HG03439 (cell line): ENCODE results near the gene GAMT.

Experiments used
- ATAC-seq: cut with Tn5 transposase; IDR thresholded peaks from one replicate; pipeline ENCODE4 v1.9.1; 2021; ENCODE audit warnings: mild to moderate bottlenecking, moderate library complexity; ENCODE audit not compliant: unreplicated experiment

The GAMT gene

GRCh38 chr19:1401889-1402217, 511 bp upstream of the GAMT start:
- no peak for ATAC-seq

- no peak for ATAC-seq
These were observed 833 bp downstream of the GAMT start for GRCh38 chr19:1400281-1401137.

DNA sequence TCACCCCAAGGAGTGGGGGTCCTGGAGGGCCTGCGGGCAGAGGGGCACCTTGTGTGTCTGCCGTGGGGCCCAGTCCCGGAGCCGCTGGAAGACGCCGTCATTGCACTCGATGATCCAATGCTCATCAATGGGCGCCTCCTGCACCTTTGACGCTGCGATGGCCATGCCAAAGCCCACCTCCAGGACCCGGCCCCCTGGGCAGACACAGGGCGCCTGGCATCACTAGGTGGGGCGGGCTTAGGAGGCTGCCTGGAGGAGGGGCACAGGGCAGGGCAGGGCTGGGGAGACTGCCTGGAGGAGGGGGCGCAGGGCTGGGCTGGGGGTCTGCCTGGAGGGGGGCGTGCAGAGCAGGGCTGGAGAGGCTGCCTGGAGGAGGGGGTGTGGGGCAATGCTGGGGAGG, 1.6 kb downstream of the GAMT start:
- no peak for ATAC-seq

DNA sequence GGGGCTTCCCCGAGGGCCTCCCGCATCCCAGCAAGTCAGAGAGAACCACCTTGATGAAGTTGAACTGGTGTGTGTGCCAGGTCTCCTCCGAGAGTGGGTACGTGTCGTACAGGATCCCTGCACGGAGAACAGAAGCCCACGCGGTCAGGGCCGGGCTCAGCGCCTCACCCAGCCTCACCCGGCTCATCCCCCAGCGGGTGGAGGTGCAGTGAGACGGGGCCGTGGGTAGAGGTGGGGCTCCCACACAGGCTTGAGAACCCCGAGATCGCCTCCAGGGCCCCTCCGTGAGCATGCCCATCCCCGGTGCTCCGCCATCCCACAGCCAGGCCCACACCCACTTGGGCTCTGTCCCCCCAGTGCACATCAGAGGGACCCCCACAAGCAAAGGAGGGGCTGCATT, 2.3 kb downstream of the GAMT start:
- ATAC-seq, result no peak

GRCh38 chr19:1397838-1398237, 3.5 kb downstream of the GAMT start:
- no peak for ATAC-seq

DNA sequence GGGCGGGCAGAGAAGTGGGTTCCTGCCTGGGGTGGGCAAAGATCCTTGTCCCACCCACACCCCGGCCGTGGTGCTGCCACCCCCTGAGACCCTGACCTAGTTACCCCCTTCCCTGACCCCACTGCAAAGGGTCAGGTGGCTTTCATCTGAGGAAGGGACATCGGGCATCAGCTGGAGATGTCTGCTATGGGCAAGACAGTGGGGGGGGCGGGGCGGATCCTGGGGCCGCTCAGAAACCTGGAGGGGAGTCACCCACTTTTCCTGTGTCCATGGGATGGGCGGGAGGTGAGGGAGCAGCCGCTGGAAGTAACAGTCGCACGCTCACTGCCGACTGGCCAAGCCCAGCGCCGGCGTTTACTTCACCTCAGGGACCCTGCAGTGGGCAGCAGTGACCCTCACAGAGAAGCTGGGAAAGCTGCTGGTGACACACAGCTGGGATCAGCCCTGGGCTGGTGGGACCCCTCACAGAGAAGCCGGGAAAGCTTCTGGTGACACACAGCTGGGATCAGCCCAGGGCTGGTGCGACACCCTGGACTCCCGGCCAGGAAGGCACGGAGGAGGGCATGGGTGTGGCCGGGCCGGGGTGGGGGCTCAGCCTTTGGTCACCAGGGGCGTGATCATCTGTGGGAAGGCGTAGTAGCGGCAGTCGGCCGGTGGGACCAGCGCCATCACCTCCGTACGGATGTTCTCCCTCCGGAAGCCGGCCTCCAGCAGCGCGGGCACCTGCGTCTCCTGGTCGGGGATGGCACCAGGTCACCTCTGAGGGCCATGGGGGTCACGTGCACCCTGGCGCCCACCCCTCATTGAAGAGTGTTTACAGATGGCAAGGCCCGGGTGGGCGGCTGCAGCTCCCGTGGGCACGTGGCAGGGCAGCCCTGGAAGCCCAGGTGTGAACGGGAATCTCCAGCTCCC, 4.3 kb downstream of the GAMT start:
- no peak for ATAC-seq

GRCh38 chr19:1396019-1396767, 5.1 kb downstream of the GAMT start:
- no peak for ATAC-seq

DNA sequence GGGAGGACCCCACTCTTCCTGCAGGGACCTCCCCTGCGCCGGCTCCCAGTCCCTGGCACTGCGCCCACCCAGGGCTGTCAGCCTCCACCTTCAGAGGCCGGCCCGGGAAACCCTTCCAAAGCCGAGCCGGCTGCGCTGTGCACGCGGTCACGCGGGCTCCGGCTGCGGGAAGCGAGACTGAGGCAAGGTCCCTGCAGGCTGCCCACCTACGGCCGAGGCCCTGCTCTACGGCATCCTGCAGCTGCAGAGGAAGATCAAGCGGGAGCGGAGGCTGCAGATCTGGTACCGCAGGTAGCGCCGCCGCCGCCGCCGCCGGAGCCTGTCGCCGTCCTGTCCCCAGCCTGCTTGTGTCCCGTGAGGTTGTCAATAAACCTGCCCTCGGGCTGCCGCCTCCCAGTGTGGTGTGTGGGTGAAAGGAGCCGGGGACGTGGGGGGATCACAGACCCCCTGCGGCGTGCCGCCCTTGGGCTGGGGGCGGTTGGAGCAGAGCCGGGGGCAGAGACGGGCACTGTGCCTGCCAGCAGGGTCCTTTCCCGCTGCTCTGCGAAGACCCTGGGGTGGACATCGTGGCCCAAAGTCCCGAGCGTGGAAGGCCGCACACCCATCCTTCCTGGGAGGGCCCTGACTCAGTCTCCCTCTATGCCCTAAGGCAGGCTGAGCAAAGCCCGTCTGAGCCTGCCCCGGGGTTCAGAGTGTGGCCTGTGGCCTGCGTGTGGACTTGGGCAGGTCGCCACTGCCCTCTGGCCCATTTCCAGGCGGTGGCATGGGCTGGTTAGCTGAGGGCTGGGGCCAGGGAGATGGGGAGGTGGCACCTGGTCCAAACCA, 5.9 kb downstream of the GAMT start:
- no peak for ATAC-seq

DNA sequence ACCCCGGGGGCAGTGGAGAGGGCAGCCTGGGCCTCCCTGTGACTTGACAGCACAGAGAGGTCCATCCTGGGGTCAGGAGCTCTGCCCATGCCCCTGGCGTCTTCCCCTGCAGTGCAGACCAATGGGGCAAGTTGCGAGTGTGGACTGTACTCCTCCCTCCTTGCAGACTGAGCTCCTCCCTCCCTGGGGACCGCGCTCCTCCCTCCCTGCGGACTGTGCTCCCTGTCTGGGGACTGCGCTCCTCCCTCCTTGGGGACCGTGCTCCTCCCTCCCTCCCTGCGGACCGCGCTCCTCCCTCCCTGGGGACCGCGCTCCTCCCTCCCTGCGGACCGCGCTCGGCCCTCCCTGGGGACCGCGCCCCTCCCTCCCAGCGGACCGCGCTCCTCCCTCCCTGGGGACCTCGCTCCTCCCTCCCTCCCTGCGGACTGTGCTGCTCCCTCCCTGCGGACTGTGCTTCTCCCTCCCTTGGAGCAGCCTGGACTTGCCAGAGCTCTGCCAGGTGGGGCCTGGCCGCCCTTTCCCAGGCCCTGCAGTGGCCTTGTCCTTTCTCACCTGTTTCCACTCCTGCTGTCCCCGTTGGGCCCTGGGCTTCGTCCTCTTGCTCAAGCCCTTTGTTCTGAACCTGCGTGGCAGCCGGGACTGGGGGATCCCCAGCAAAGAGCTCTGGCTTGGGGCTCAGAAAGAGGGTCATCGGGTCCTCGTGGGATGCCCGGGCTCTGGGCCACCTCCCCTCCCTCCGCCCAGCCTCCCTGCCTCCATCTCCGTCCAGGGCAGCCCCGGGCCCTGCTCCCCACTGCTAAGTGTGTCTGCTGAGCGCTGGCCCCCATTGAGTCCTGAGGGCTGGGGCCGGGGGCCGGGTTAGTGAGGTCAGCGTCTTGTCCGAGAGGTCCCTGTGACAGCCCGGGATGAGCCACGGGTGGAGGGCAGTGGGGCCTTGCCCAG, 6.8 kb downstream of the GAMT start:
- no peak for ATAC-seq

DNA sequence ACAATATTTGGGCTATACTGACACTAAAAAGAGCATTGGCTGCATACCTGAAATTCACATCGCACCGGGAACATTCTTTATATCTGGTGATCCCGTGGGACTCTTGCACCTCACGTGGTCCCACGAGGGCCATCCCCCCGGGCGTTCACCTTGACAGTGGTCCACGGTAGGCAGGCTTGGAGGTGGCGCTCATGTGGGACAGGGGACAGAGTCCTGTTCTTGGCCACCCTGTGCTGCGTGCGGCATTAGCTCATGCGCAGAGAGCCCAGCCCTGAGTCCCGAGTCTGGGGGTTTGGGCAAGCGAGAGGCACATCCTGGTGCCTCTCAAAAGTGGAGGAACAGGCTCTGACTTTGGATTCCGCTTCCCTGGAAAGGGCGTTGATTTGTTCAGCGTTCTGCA, 7.5 kb downstream of the GAMT start:
- ATAC-seq, result no peak

- ATAC-seq, result no peak
These were observed 8.3 kb downstream of the GAMT start for GRCh38 chr19:1392939-1393530.

- ATAC-seq, result no peak
These were observed 8.9 kb downstream of the GAMT start for GRCh38 chr19:1392407-1392806.

DNA sequence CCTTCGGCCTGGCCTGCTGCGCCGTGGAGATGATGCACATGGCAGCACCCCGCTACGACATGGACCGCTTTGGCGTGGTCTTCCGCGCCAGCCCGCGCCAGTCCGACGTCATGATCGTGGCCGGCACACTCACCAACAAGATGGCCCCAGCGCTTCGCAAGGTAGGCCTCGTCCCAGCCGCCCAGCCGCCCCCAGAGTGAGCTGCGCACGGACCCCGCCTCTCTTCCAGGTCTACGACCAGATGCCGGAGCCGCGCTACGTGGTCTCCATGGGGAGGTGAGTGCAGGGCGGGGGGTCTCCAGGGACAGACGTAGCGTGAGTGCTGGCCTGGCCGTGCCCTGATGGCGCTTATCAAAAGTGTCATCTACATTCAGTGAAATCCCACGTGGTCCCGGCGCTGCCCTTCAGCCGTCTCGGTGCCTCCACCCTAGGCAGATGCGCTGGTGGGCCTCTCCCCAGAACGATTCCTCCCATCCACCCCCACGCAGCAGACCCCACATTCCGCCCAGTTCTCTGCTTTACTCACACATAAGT, 10.4 kb downstream of the GAMT start:
- no peak for ATAC-seq

DNA sequence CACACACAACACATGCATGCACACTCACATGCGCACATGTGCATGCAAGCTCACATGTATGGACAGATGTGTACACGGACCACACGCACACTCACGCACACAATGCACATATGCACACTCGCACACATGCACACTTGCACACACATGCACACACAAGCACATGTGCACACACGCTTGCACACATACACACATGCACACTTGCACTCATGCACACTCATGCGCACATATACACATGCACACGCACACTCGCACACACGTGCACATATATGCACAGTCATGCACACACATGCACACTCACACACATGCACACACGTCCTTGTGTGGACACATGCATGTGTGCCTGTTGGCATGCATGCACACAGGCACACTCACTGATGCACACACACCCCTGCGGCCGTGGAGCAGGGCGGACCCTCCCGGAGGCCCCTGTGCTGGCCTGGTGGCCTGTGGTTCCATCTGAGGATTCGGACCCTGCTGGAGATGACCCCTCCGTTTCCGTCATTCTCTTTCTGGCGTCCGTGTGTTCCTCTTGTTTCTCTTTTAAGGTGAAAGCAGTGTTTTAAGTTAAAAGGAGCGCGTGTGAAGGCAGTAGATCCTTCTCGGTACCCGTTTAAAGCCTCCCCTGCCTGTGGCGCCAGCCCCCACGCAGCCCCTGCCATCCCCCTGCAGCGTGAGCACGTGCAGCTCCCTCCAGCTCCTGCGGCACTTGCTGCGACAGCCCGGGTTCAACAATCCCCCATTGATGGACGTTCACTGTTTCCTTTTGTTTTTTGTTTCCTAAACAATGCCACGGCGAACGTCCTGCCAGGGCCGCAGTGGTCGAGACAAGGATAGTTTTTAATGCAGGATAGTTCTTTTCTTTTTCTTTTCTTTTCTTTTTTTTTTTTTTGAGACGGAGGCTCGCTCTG, 12.1 kb downstream of the GAMT start:
- ATAC-seq, result no peak

- ATAC-seq, result no peak
These were observed 12.7 kb downstream of the GAMT start for GRCh38 chr19:1388637-1389026.

DNA sequence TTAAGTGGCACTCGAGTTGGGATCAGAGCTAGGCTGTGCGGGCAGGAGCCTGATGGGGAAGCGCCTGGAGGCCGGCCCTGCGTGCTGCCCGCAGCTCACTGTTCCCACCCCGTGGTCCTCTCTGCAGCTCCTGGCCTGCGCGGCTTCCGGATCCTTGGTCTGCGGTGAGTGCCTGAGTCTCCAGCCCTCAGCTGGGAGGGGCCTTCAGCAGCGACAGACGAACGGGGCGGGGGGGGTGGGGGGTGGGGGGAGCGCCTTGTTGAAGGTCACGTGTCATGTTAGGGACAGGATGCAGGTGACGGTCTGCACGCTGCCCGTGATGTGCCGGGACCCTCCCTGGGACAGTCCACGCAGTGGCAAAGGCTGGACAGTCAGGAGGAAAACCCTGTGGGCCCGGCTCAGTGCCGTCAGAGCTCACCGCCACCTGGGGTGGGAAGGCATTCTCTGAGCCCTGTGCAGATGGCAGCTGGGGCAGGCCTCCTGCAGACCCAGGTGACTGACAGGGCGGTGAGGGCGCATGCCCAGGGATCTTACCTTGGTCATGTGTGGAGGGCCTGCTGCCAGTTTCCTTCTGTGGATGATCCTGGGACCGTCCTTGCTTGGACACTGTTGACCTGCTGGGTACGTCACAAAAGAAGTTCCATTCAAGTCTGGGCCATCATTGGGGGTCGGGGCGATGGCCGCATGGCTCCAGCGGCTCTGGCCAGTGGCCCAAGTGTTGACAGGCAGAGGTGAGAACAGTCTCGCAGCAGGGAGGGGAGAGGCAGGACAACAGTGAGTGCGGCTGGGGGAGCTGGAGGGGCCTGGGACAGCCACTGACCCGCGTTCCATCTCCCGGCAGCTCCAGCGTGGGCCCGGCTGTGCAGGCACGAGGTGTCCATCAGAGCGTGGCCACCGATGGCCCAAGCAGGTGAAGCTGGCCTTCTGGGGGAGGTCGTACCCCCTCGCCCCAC, 13.4 kb downstream of the GAMT start:
- ATAC-seq, result no peak
